Measurements from ENCODE around the gene FAM149B1.

Gene FAM149B1

GRCh38 chr10:73287441-73287840 lies 119.5 kb downstream of the FAM149B1 start:
- intact Hi-C loops (cut with DNase I; ENCODE audit: low total_unique reads) = no loop called here
- Histone ChIP-seq H3K36me3 (peaks cover 0 to 5% (median 0%) of the 10 kb centered on the region in 3 donors), H3K4me1 (no peaks in the 10 kb centered on the region), H3K4me3 (no peak overlapping the region), H3K27me3 (no peaks in the 10 kb centered on the region), H3K27ac (no peak overlapping the region), H3K9me3 (no peaks in the 10 kb centered on the region)
- TF ChIP-seq CTCF (IDR thresholded peaks at IDR 0.05) = no peak
- no peak for DNase-seq

GRCh38 chr10:73289958-73290357 lies 122.0 kb downstream of the FAM149B1 start:
- no peaks in the 10 kb centered on the region for H3K4me1 ChIP-seq
- intact Hi-C loops (cut with DNase I; ENCODE audit: low total_unique reads) = no loop called here

GRCh38 chr10:73293461-73293860 lies 125.5 kb downstream of the FAM149B1 start:
- peaks cover 0 to 10% (median 0%) of the 10 kb centered on the region in 3 donors for H3K36me3 ChIP-seq
- H3K27me3 ChIP-seq = no peaks in the 10 kb centered on the region
- no peak for DNase-seq
- no peak overlapping the region for H3K4me3 ChIP-seq
- TF ChIP-seq CTCF (IDR thresholded peaks at IDR 0.05) = no peak
- no peak overlapping the region for H3K27ac ChIP-seq
- intact Hi-C loops (cut with DNase I; ENCODE audit: low total_unique reads) = no loop called here
- H3K9me3 ChIP-seq = no peaks in the 10 kb centered on the region
- no peaks in the 10 kb centered on the region for H3K4me1 ChIP-seq

More at GRCh38 chr10:73289958-73290357, 122.0 kb downstream of the FAM149B1 start:
- H3K27me3 ChIP-seq = no peaks in the 10 kb centered on the region
- no peaks in the 10 kb centered on the region for H3K9me3 ChIP-seq
- DNase-seq = no peak
- no peak overlapping the region for H3K4me3 ChIP-seq
- no peak for TF ChIP-seq CTCF (IDR thresholded peaks at IDR 0.05)
- peaks cover 0 to 10% (median 0%) of the 10 kb centered on the region in 3 donors for H3K36me3 ChIP-seq
- no peak overlapping the region for H3K27ac ChIP-seq

All from tibial artery (tissue), 4 donors.